H9 (cell line): Measurements from ENCODE around the gene MRPS15. TPM values are rescaled to one million over a fixed set of nuclear protein-coding genes. Genes with fewer than 3 reads are reported as not detected.

Experiments used
- DNase-seq: peaks from one replicate; pipeline ENCODE4 v3.0.0-alpha.2; 2017
- H2AFZ ChIP-seq: one replicate; pipeline ENCODE4 v1.6.1; 2013; ENCODE audit warnings: mild to moderate bottlenecking, low read length, control low read depth, moderate library complexity
- H2AK5ac ChIP-seq: 2 replicates; pipeline ENCODE4 v1.6.1; 2013; ENCODE audit warnings: low read length, control low read depth, mixed read lengths; ENCODE audit not compliant: insufficient read length
- H2BK120ac ChIP-seq: one replicate; pipeline ENCODE4 v1.6.1; 2013; ENCODE audit warnings: low read depth, mild to moderate bottlenecking, low read length, control low read depth, inconsistent platforms; ENCODE audit not compliant: poor library complexity, severe bottlenecking
- H2BK12ac ChIP-seq: 2 replicates; pipeline ENCODE4 v1.6.1; 2013; ENCODE audit warnings: low read length, control low read depth, mixed read lengths, low read depth; ENCODE audit not compliant: insufficient read length
- H2BK15ac ChIP-seq: 2 replicates; pipeline ENCODE4 v1.6.1; 2013; ENCODE audit warnings: low read depth, low read length, control low read depth
- H2BK20ac ChIP-seq: one replicate; pipeline ENCODE4 v1.6.1; 2013; ENCODE audit warnings: low read depth, mild to moderate bottlenecking, low read length, control low read depth, inconsistent platforms; ENCODE audit not compliant: poor library complexity, severe bottlenecking
- H2BK5ac ChIP-seq: 2 replicates; pipeline ENCODE4 v1.6.1; 2013; ENCODE audit warnings: low read length, control low read depth, mixed read lengths; ENCODE audit not compliant: insufficient read length
- H3K14ac ChIP-seq: 2 replicates; pipeline ENCODE4 v1.6.1; 2013; ENCODE audit warnings: low read length, control low read depth; ENCODE audit not compliant: insufficient read depth
- H3K18ac ChIP-seq: 2 replicates; pipeline ENCODE4 v1.6.1; 2013; ENCODE audit warnings: low read depth, mild to moderate bottlenecking, mixed read lengths, low read length, control low read depth; ENCODE audit not compliant: insufficient read length
- H3K23ac ChIP-seq: 2 replicates; pipeline ENCODE4 v1.6.1; 2013; ENCODE audit warnings: low read length, control low read depth, mixed read lengths, low read depth; ENCODE audit not compliant: insufficient read length
- H3K23me2 ChIP-seq: 2 replicates; pipeline ENCODE4 v1.6.1; 2013; ENCODE audit warnings: low read depth, mild to moderate bottlenecking, mixed read lengths, low read length, control low read depth; ENCODE audit not compliant: insufficient read length, poor library complexity, severe bottlenecking
- H3K27ac ChIP-seq: 2 replicates; pipeline ENCODE4 v1.5.1; 2013; ENCODE audit warnings: low read length, control low read depth, mixed read lengths, low read depth; ENCODE audit not compliant: insufficient read length
- H3K27me3 ChIP-seq: 2 replicates; pipeline ENCODE4 v1.6.1; 2013; ENCODE audit warnings: low read length, control low read depth, inconsistent platforms; ENCODE audit not compliant: insufficient read depth
- H3K4ac ChIP-seq: 2 replicates; pipeline ENCODE4 v1.6.1; 2013; ENCODE audit warnings: low read depth, mild to moderate bottlenecking, control low read depth, inconsistent platforms, low read length, moderate library complexity
- H3K4me1 ChIP-seq: 2 replicates; pipeline ENCODE4 v1.6.1; 2013; ENCODE audit warnings: low read length, control low read depth, inconsistent platforms; ENCODE audit not compliant: insufficient read depth
- H3K4me2 ChIP-seq: 2 replicates; pipeline ENCODE4 v1.6.1; 2013; ENCODE audit warnings: low read length, control low read depth, mixed read lengths; ENCODE audit not compliant: insufficient read length, insufficient read depth
- H3K56ac ChIP-seq: 2 replicates; pipeline ENCODE4 v1.6.1; 2013; ENCODE audit warnings: low read depth, mild to moderate bottlenecking, mixed read lengths, low read length, control low read depth; ENCODE audit not compliant: insufficient read length
- H3K79me1 ChIP-seq: 2 replicates; pipeline ENCODE4 v1.6.1; 2013; ENCODE audit warnings: low read depth, mild to moderate bottlenecking, moderate library complexity, low read length, control low read depth, inconsistent platforms; ENCODE audit not compliant: insufficient read depth, poor library complexity, severe bottlenecking
- H3K79me2 ChIP-seq: 2 replicates; pipeline ENCODE4 v1.6.1; 2013; ENCODE audit warnings: low read length, control low read depth, inconsistent platforms; ENCODE audit not compliant: insufficient read depth
- H3K9ac ChIP-seq: 2 replicates; pipeline ENCODE4 v1.6.1; 2013; ENCODE audit warnings: low read length, control low read depth, mixed read lengths; ENCODE audit not compliant: insufficient read length; ENCODE audit errors: extremely low read depth
- H3K9me3 ChIP-seq: one replicate; pipeline ENCODE4 v1.6.1; 2013; ENCODE audit warnings: low read depth, low read length, inconsistent platforms; ENCODE audit not compliant: control insufficient read depth
- H3T11ph ChIP-seq: one replicate; pipeline ENCODE4 v1.6.1; 2013; ENCODE audit warnings: mild to moderate bottlenecking, low read length, control low read depth, inconsistent platforms
- H4K20me1 ChIP-seq: one replicate; pipeline ENCODE4 v1.6.1; 2013; ENCODE audit not compliant: control insufficient read depth, insufficient read length, insufficient read depth
- H4K5ac ChIP-seq: 2 replicates; pipeline ENCODE4 v1.6.1; 2013; ENCODE audit warnings: low read depth, mild to moderate bottlenecking, mixed read lengths, low read length, control low read depth; ENCODE audit not compliant: insufficient read length
- H4K8ac ChIP-seq: replicated peaks from 2 replicates; pipeline ENCODE4 v1.6.1; 2013; ENCODE audit warnings: low read length, control low read depth, mixed read lengths, low read depth; ENCODE audit not compliant: insufficient read length
- H4K91ac ChIP-seq: 2 replicates; pipeline ENCODE4 v1.6.1; 2013; ENCODE audit warnings: low read depth, mild to moderate bottlenecking, moderate library complexity, mixed read lengths, low read length, control low read depth; ENCODE audit not compliant: insufficient read length
- H3K27ac Mint-ChIP-seq, 3 experiments: 2 replicates in 2 of 3; 3 replicates in 1 of 3; pipeline ENCODE4 v1.8.0; 2020 to 2021; ENCODE audit warnings: mixed read lengths in 3 of 3, mild to moderate bottlenecking in 1 of 3, moderate library complexity in 1 of 3
- H3K27me3 Mint-ChIP-seq: 2 replicates; pipeline ENCODE4 v1.8.0; 2021; ENCODE audit warnings: low read depth, mild to moderate bottlenecking, moderate library complexity, mixed read lengths
- H3K36me3 Mint-ChIP-seq, 3 experiments: 2 replicates in 2 of 3; 3 replicates in 1 of 3; pipeline ENCODE4 v1.8.0; 2020 to 2021; ENCODE audit warnings: low read depth in 3 of 3, mixed read lengths in 3 of 3; ENCODE audit not compliant: insufficient read depth in 1 of 3
- H3K4me1 Mint-ChIP-seq, 2 experiments: 2 replicates each; pipeline ENCODE4 v1.8.0; 2020; ENCODE audit warnings: mixed read lengths in 2 of 2
- H3K4me3 Mint-ChIP-seq, 2 experiments: 2 replicates in 1 of 2; 3 replicates in 1 of 2; pipeline ENCODE4 v1.8.0; 2020 to 2021; ENCODE audit warnings: mild to moderate bottlenecking in 2 of 2, mixed read lengths in 2 of 2, moderate library complexity in 1 of 2
- H3K9me3 Mint-ChIP-seq, 2 experiments: 2 replicates in 1 of 2; 3 replicates in 1 of 2; pipeline ENCODE4 v1.8.0; 2020; ENCODE audit warnings: mild to moderate bottlenecking in 2 of 2, mixed read lengths in 2 of 2, moderate library complexity in 1 of 2
- WGBS: extraction: QIAGEN DNeasy Blood & Tissue Kit; methylation state at CpG from one replicate; pipeline ENCODE4 v1.1.7; 2013; ENCODE audit warnings: missing lambda C conversion rate, low lambda C conversion rate, mixed read lengths; ENCODE audit not compliant: insufficient read length; ENCODE audit errors: extremely low coverage; 5-methylcytosine and 5-hydroxymethylcytosine counted together
- total RNA-seq: library from RNA; stranded (reverse); gene quantifications from 2 replicates; pipeline ENCODE4 v1.2.1, GENCODE V29; 2021
- TF ChIP-seq, protein P1 (sequence below): fragments of 200-600 bp; sonication (generic); conservative IDR thresholded peaks from 3 replicates; pipeline ENCODE4 v1.8.0; 2021; ENCODE audit warnings: antibody characterized with exemption, mild to moderate bottlenecking

MRPS15 gene
- total RNA-seq, 1 experiment from 2014 or later = 111 TPM

DNA sequence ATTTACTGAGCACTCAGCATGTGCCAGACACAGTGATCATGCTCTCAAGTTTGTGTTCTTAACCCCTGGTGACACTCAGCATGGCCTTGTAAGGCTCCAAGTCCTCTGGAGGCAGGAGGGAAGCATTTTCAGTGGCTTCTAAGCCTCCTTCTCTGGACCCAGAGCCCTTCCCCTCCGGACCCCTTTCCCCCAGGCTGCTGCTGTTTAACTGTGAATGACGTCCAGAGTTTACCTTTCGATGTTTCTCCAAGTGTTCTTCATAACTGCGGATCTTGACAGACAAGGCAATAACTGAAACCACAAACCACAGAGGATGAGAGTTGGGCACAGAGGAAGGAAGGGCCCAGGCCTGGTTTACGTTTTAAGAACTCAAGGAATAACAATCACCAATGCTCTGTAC lies 6.5 kb downstream of the MRPS15 start:
- peaks cover 38 to 74% (median 66%) of the 10 kb centered on the region in 3 experiments for H3K36me3 Mint-ChIP-seq
- Histone ChIP-seq H4K91ac (no peak overlapping the region), H3K9ac (no peak overlapping the region), H2BK120ac (no peak overlapping the region), H3K79me2 (no peaks in the 10 kb centered on the region), H3K18ac (no peak overlapping the region), H3K56ac (no peak overlapping the region), H3K14ac (no peak overlapping the region), H3K9me3 (no peaks in the 10 kb centered on the region), H2BK15ac (no peak overlapping the region), H3K4me2 (no peak overlapping the region), H4K5ac (no peak overlapping the region), H3K79me1 (no peaks in the 10 kb centered on the region), H3K4ac (no peak overlapping the region), H2BK20ac (no peak overlapping the region), H2AK5ac (no peak overlapping the region), H3K23me2 (no peaks in the 10 kb centered on the region), H3K27me3 (no peaks in the 10 kb centered on the region), H3K23ac (no peak overlapping the region), H2BK5ac (no peak overlapping the region), H2BK12ac (no peak overlapping the region), H3T11ph (no peak overlapping the region), H4K20me1 (no peaks in the 10 kb centered on the region), H4K8ac (no peak overlapping the region), H3K27ac (no peak overlapping the region), H2AFZ (no peak overlapping the region), H3K4me1 (no peaks in the 10 kb centered on the region)
- TF ChIP-seq, protein P1, sequence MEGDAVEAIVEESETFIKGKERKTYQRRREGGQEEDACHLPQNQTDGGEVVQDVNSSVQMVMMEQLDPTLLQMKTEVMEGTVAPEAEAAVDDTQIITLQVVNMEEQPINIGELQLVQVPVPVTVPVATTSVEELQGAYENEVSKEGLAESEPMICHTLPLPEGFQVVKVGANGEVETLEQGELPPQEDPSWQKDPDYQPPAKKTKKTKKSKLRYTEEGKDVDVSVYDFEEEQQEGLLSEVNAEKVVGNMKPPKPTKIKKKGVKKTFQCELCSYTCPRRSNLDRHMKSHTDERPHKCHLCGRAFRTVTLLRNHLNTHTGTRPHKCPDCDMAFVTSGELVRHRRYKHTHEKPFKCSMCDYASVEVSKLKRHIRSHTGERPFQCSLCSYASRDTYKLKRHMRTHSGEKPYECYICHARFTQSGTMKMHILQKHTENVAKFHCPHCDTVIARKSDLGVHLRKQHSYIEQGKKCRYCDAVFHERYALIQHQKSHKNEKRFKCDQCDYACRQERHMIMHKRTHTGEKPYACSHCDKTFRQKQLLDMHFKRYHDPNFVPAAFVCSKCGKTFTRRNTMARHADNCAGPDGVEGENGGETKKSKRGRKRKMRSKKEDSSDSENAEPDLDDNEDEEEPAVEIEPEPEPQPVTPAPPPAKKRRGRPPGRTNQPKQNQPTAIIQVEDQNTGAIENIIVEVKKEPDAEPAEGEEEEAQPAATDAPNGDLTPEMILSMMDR = no peak
- peaks cover 0 to 2% of the 10 kb centered on the region in 2 experiments; a peak in 1 of 4 replicates for H3K4me1 Mint-ChIP-seq
- DNase-seq = no peak
- H3K27ac Mint-ChIP-seq = no peak overlapping the region
- H3K4me3 Mint-ChIP-seq = no peak overlapping the region
- no CpG with 5 or more reads among the region's 5 CpGs for WGBS
- no peaks in the 10 kb centered on the region for H3K9me3 Mint-ChIP-seq
- H3K27me3 Mint-ChIP-seq = no peaks in the 10 kb centered on the region
